Heart left ventricle (tissue), 16 donors: ENCODE data around the gene CDH3. TPM values are rescaled to one million over a fixed set of nuclear protein-coding genes. Genes with fewer than 3 reads are reported as not detected.

ENCODE experiments used
- ATAC-seq, 4 donors: fragments of 200-7000 bp; cut with Tn5 transposase; one replicate each; pipeline ENCODE4 v1.9.1; 2020 to 2022; ENCODE audit warnings: moderate library complexity in 4 of 4, mild to moderate bottlenecking in 3 of 4, moderate number of reproducible peaks in 1 of 4
- DNase-seq, 5 donors: peaks; one replicate each; pipeline ENCODE4 v3.0.0-alpha.2; 2020
- H3K27ac ChIP-seq, 12 donors: fragments of 200-600 bp; sonication (generic) in 4 of 12; one replicate each; pipeline versions ENCODE4 v1.5.0 to v1.8.0; 2016 to 2022; ENCODE audit warnings: mild to moderate bottlenecking in 2 of 12
- H3K27me3 ChIP-seq, 9 donors: fragments of 200-600 bp; sonication (generic) in 2 of 9; one replicate each; pipeline versions ENCODE4 v1.5.1 to v1.8.0; 2016 to 2022; ENCODE audit warnings: mild to moderate bottlenecking in 3 of 9
- H3K36me3 ChIP-seq, 9 donors: fragments of 200-600 bp; sonication (generic) in 2 of 9; one replicate each; pipeline versions ENCODE4 v1.5.0 to v1.8.0; 2018 to 2022; ENCODE audit warnings: mild to moderate bottlenecking in 2 of 9
- H3K4me1 ChIP-seq, 12 donors: fragments of 200-600 bp; sonication (generic) in 4 of 12; one replicate each; pipeline versions ENCODE4 v1.5.0 to v1.8.0; 2016 to 2022; ENCODE audit warnings: mild to moderate bottlenecking in 3 of 12
- H3K4me3 ChIP-seq, 12 donors: fragments of 200-600 bp; sonication (generic) in 4 of 12; one replicate each; pipeline versions ENCODE4 v1.5.0 to v1.8.0; 2017 to 2022; ENCODE audit warnings: mild to moderate bottlenecking in 9 of 12, moderate library complexity in 4 of 12
- H3K9me3 ChIP-seq, 12 donors: fragments of 200-600 bp; sonication (generic) in 4 of 12; one replicate each; pipeline versions ENCODE4 v1.5.0 to v1.8.0; 2016 to 2022; ENCODE audit warnings: mild to moderate bottlenecking in 1 of 12
- POLR2A ChIP-seq, 2 donors: fragments of 450-650 bp; IDR thresholded peaks; one replicate each; pipeline ENCODE4 v1.6.1; 2017; ENCODE audit warnings: antibody characterized with exemption in 2 of 2, mild to moderate bottlenecking in 2 of 2, moderate library complexity in 2 of 2
- WGBS, 4 donors: extraction: QIAGEN DNeasy Blood & Tissue Kit in 2 of 4; methylation state at CpG; one replicate each; pipeline versions ENCODE4 v1.1.5 to v1.1.7; 2013 to 2018; 5-methylcytosine and 5-hydroxymethylcytosine counted together
- intact Hi-C, 10 donors: fragments of 100-400 bp; cut with DNase I; formaldehyde crosslinking; loops; one replicate each; pipeline versions ENCODE4 v1.11.1 to v1.14.2; 2022
- polyA plus RNA-seq, 2 donors: library from polyadenylated mRNA; stranded (reverse); fragments of 200-250 nt; gene quantifications; one replicate each; pipeline ENCODE4 v1.2.3, GENCODE V29; 2013
- total RNA-seq, 9 donors: library from RNA; depleted of rRNA in 2 of 9; stranded (reverse); fragments of >200 nt in 2 of 9; fragmentation: NEBNext Ultra II Directional in 3 of 9; extraction: Animal tissue kit (Norgen Biotek cat#: 25700) in 3 of 9; gene quantifications; one replicate each; pipeline versions ENCODE4 v1.1.0 to v1.2.4, GENCODE V29; 2016 to 2023
- TF ChIP-seq, protein P1 (sequence below), 12 donors: fragments of 200-600 bp; sonication (generic) in 4 of 12; IDR thresholded peaks; one replicate each; pipeline versions ENCODE4 v1.5.0 to v1.8.0; 2018 to 2022; ENCODE audit warnings: antibody characterized with exemption in 12 of 12, mild to moderate bottlenecking in 5 of 12
- donor health status: ischemic (EF 13 %, LVEDD 7.1; RV severe dilation, severe dysfunction).
- donor health status: healthy with polysubstance abuse.
- donor health status: DM: no; HTN: yes; CAD: no.
- donor health status: DM: no; HTN: no; CAD: no.
- donor health status: ischemic (EF 25% LVEDD 6.9; RV normal size, moderate dysfunction).
- donor health status: ischemic (EF 25% LVEDD 5.7; RV mildly dilated, moderate dysfunction).
- donor health status: healthy.
- donor health status: DM: yes; HTN: yes; CAD: no.
- donor health status: ischemic (EF 35%, LVEDD 5.7; RV mildly dilated, moderate dysfunction).
- donor health status: nonischemic (EF 11% LVEDD 7.7; RV severe dilation, severe dysfunction).
- donor health status: DM: yes; HTN: yes; CAD: no.
- donor health status: PGD.
- donor health status: ischemic (EF 29% LVEDD 5.4; RV normal size, mild dysfunction).
- donor health status: nonischemic (EF 23%, LVEDD 6.1; RV moderate dilation, normal function).

The CDH3 gene
- total and polyA plus RNA-seq, 11 donors = 0.01 to 3.8 TPM; not detected in 9

DNA sequence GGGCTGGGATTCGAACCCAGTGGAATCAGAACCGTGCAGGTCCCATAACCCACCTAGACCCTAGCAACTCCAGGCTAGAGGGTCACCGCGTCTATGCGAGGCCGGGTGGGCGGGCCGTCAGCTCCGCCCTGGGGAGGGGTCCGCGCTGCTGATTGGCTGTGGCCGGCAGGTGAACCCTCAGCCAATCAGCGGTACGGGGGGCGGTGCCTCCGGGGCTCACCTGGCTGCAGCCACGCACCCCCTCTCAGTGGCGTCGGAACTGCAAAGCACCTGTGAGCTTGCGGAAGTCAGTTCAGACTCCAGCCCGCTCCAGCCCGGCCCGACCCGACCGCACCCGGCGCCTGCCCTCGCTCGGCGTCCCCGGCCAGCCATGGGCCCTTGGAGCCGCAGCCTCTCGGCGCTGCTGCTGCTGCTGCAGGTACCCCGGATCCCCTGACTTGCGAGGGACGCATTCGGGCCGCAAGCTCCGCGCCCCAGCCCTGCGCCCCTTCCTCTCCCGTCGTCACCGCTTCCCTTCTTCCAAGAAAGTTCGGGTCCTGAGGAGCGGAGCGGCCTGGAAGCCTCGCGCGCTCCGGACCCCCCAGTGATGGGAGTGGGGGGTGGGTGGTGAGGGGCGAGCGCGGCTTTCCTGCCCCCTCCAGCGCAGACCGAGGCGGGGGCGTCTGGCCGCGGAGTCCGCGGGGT is 92.1 kb downstream of the CDH3 start, which contains the start of gene CDH1:
CDH1 (plus strand) TSS at position 247 of the 684 bp plus-strand sequence; CDS start at position 371, 124 bp downstream.
- peak in 2 of 4 donors; percentile 28 to 51 for ATAC-seq
- Histone ChIP-seq H3K9me3 (no peaks in the 10 kb centered on the region), H3K27ac (no peak within 1 kb of the TSS), H3K36me3 (no peaks in the 10 kb centered on the region), H3K27me3 (peaks cover 17 to 59% (median 34%) of the 10 kb centered on the region in 9 donors), H3K4me1 (peaks cover 0 to 15% (median 1%) of the 10 kb centered on the region in 12 donors), H3K4me3 (peak within 1 kb of the TSS in 7 of 12 donors; percentile 2 to 29 (median 10))
- 2 to 3% (median 2%) methylated on average over 40 to 63 of the region's 63 CpGs for WGBS, 4 donors
- intact Hi-C loops = no loop called here
- DNase-seq = peak in 1 of 5 donors; percentile 60
- TF ChIP-seq, protein P1, sequence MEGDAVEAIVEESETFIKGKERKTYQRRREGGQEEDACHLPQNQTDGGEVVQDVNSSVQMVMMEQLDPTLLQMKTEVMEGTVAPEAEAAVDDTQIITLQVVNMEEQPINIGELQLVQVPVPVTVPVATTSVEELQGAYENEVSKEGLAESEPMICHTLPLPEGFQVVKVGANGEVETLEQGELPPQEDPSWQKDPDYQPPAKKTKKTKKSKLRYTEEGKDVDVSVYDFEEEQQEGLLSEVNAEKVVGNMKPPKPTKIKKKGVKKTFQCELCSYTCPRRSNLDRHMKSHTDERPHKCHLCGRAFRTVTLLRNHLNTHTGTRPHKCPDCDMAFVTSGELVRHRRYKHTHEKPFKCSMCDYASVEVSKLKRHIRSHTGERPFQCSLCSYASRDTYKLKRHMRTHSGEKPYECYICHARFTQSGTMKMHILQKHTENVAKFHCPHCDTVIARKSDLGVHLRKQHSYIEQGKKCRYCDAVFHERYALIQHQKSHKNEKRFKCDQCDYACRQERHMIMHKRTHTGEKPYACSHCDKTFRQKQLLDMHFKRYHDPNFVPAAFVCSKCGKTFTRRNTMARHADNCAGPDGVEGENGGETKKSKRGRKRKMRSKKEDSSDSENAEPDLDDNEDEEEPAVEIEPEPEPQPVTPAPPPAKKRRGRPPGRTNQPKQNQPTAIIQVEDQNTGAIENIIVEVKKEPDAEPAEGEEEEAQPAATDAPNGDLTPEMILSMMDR (IDR thresholded peaks at IDR 0.05) = no peak
- TF ChIP-seq POLR2A (IDR thresholded peaks at IDR 0.05) = no peak

DNA sequence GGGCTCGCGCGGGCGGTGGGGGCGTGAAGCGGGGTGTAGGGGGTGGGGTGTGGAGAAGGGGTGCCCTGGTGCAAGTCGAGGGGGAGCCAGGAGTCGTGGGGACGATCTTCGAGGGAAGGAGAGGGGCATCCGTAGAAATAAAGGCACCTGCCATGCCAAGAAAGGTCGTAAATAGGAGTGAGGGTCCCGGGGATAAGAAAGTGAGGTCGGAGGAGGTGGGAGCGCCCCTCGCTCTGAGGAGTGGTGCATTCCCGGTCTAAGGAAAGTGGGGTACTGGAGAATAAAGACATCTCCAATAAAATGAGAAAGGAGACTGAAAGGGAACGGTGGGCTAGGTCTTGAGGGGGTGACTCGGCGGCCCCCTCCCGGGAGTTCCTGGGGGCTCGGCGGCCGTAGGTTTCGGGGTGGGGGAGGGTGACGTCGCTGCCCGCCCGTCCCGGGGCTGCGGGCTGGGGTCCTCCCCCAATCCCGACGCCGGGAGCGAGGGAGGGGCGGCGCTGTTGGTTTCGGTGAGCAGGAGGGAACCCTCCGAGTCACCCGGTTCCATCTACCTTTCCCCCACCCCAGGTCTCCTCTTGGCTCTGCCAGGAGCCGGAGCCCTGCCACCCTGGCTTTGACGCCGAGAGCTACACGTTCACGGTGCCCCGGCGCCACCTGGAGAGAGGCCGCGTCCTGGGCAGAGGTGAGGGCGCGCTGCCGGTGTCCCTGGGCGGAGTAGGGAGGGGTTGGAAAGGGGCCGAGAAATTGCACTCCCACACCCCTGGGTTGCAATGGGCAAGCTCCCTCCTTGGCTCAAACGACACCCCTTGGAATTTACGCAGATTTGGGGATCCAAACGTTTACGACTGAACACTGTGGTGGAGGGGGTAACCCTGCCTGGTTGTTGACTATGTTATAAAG is 92.9 kb downstream of the CDH3 start:
- Histone ChIP-seq H3K9me3 (no peaks in the 10 kb centered on the region), H3K27ac (no peak overlapping the region), H3K36me3 (no peaks in the 10 kb centered on the region), H3K4me1 (peaks cover 0 to 15% (median 1%) of the 10 kb centered on the region in 12 donors), H3K4me3 (peak overlapping the region in 4 of 12 donors; percentile 10 to 29 (median 15)), H3K27me3 (peaks cover 17 to 56% (median 31%) of the 10 kb centered on the region in 9 donors)
- no peak for DNase-seq
- WGBS, 4 donors = 5 to 6% (median 5%) methylated on average over 47 to 58 of the region's 58 CpGs
- TF ChIP-seq POLR2A (IDR thresholded peaks at IDR 0.05) = no peak
- TF ChIP-seq, protein P1 (IDR thresholded peaks at IDR 0.05) = no peak
- intact Hi-C loops = no loop called here
- peak in 2 of 4 donors; percentile 26 to 42 for ATAC-seq

DNA sequence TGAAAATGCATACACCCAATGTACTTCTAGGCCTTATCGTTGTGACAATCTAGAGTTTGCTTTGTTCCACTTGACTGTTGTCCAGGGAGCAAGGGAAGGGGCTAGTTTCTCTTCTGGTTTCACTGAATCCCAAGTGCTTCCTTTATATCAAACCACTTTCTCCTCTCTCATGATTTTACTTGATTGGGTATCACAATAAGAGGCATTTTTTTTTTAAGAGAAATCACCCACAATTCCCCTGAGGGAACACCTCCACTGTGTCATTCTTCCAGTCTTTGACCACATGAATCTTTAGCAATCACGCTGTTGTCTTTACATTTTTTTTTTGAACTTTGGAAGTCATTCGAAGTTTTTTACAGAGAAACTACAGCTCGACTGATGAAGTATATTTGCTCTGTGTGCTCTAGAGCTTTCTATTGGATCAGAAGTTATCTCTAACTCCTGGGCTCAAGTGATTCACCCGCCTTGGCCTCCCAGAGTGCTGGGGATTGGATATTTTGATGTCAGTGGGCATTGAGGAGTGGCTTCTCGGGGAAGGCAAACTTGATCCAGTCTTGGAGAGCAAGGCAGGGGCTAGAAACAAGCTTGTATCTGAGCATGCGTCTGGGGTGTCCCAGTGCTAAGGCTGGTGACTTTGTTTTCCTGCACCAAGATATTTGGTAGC is 95.0 kb downstream of the CDH3 start:
- H3K4me3 ChIP-seq = no peak overlapping the region
- H3K27ac ChIP-seq = no peak overlapping the region
- H3K27me3 ChIP-seq = peaks cover 17 to 49% (median 27%) of the 10 kb centered on the region in 9 donors
- no peaks in the 10 kb centered on the region for H3K36me3 ChIP-seq
- DNase-seq (no peak), ATAC-seq (no peak)
- H3K9me3 ChIP-seq = no peaks in the 10 kb centered on the region
- WGBS, 4 donors = 57 to 66% (median 61%) methylated on average over 7 of the region's 7 CpGs
- H3K4me1 ChIP-seq = peaks cover 0 to 15% (median 1%) of the 10 kb centered on the region in 12 donors
- intact Hi-C loops = no loop called here
- TF ChIP-seq, protein P1 (IDR thresholded peaks at IDR 0.05) = no peak
- TF ChIP-seq POLR2A (IDR thresholded peaks at IDR 0.05) = no peak
